Measurements from ENCODE around the gene GLIS1. TPM values are rescaled to one million over a fixed set of nuclear protein-coding genes. Genes with fewer than 3 reads are reported as not detected.

Gene GLIS1
- total RNA-seq, 1 experiment from 2014 or later: 0.39 TPM

DNA sequence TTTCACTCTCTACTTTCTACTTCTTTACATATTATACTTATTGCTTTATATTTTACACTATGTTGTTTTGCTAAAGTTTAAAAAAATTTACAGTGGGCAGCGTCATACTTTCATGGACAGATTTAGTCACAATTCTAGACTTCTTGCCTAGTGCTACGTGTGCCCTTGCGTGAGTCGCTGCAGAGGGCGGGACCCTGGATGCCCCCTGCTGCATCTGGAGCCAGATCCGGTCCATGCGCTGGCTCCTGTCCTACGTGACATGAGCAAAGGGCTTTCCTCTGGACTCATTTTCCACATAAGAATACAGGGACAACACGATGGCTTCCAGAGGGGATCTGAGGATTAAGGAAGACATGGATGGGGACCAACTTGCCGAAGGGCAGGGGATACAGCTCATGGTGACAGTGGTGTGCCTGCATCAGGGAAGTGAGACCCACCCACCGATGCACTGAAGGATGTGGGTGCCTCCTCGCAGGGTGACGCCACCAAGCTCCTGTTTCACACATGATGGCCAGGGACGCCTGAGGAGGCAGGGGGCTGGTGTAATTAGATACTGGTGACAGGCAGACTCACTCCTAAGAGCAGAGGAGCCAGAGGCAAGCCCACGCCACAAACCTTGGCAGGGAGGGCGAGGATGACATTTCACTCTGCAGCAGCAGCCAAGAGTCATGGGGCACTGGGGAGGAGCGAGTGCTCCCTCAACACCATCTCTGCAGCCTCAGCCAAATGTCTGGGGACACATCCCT lies 193.1 kb downstream of the GLIS1 start (continued):
- no peak for TF ChIP-seq TCF7L2 (IDR thresholded peaks at IDR 0.05; ENCODE audit: borderline replicate concordance, extremely low read depth, insufficient read depth, insufficient read length)

DNA sequence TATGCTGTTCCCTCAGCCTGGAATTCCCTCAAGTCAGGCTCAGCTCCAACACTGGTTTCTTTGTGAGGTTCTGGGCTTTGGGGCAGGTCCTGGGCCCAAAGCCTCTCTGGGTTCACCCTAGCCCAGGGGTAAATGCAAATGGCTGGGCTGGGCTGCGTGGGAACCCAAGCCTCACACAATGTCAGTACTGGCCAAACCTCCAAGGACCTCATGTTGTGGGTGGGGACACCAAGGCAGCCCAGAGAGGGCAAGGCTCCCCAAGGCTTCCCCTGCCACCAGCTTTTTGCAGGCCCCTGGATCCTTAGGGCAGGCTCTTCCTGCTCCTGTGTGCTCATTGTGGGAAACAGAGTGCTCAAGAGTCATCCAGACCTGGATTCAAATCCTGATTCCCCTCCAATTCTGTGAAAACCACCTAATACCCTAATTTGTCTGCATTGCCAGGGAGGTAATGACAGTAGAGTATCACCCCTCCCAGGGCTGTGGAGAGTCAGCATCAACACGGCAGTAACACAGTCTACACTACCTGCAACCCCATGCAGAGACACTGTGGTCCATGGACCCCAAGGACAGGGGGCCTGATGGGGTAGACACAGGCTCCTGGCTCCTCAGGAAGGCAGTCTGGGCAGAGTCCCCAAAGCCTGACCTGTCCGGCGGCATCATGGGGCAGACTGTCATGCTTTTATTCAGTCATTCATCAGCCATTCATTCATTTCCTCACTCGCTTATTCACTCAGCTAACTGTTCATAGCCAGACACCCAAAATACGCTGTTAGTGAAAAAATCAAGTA lies 194.0 kb downstream of the GLIS1 start:
- no peak overlapping the region for H3K27ac ChIP-seq (ENCODE audit: low read depth, low read length)
- BruUV-seq (replicated peaks): no TSS peak
- H3K79me2 ChIP-seq (ENCODE audit: insufficient read depth, low read length): no peaks in the 10 kb centered on the region
- H3K4me3 ChIP-seq (replicated peaks in 1 of 2; ENCODE audit: low read depth in 1 of 2, low read length in 2 of 2): no peak overlapping the region
- DNase-seq (ENCODE audit: low read depth, low spot score): no peak
- CTCF ChIA-PET: no interaction called here
- no peaks in the 10 kb centered on the region for H3K9me2 ChIP-seq (ENCODE audit: insufficient read depth)
- no peak overlapping the region for H3K4me2 ChIP-seq (ENCODE audit: low read length)
- POLR2A ChIA-PET: no interaction called here
- RAD21 ChIA-PET (ENCODE audit: low non-redundant PET in 1 of 2, low total read pairs in 2 of 2, uncharacterized antibody in 2 of 2, unreplicated experiment in 2 of 2): no interaction called here
- no peaks in the 10 kb centered on the region for H4K20me1 ChIP-seq (ENCODE audit: insufficient read depth)
- no peaks in the 10 kb centered on the region for H3K36me3 ChIP-seq (ENCODE audit: control insufficient read depth in 1 of 2, insufficient read depth in 2 of 2, low read length in 2 of 2)
- H2AFZ ChIP-seq (ENCODE audit: low read depth, low read length, poor library complexity, severe bottlenecking): no peak overlapping the region
- H3K9me3 ChIP-seq (ENCODE audit: control insufficient read depth in 1 of 2, insufficient read depth in 1 of 2, low read depth in 1 of 2, low read length in 2 of 2): no peaks in the 10 kb centered on the region
- no peak overlapping the region for H3K9ac ChIP-seq (ENCODE audit: low read length)
- intact Hi-C loops (cut with micrococcal nuclease): no loop called here
- H3K4me1 ChIP-seq (ENCODE audit: control insufficient read depth in 1 of 2, insufficient read depth in 2 of 2, low read length in 2 of 2): peaks cover 5 to 15% of the 10 kb centered on the region in 2 experiments; a peak in 3 of 4 replicates
- H3K27me3 ChIP-seq (ENCODE audit: insufficient read depth, low read length): no peaks in the 10 kb centered on the region; the same call in 1 of the 2 replicates
- no peak for ATAC-seq
- TF ChIP-seq, protein P1, sequence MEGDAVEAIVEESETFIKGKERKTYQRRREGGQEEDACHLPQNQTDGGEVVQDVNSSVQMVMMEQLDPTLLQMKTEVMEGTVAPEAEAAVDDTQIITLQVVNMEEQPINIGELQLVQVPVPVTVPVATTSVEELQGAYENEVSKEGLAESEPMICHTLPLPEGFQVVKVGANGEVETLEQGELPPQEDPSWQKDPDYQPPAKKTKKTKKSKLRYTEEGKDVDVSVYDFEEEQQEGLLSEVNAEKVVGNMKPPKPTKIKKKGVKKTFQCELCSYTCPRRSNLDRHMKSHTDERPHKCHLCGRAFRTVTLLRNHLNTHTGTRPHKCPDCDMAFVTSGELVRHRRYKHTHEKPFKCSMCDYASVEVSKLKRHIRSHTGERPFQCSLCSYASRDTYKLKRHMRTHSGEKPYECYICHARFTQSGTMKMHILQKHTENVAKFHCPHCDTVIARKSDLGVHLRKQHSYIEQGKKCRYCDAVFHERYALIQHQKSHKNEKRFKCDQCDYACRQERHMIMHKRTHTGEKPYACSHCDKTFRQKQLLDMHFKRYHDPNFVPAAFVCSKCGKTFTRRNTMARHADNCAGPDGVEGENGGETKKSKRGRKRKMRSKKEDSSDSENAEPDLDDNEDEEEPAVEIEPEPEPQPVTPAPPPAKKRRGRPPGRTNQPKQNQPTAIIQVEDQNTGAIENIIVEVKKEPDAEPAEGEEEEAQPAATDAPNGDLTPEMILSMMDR (IDR thresholded peaks at IDR 0.05 in 2 of 3, conservative IDR thresholded peaks at IDR 0.05 in 1 of 3; ENCODE audit: borderline replicate concordance in 1 of 3, insufficient read depth in 1 of 3, low read depth in 2 of 3, low read length in 2 of 3): no peak
- TF ChIP-seq EZH2 (IDR thresholded peaks at IDR 0.05) (no peak), RAD21 (IDR thresholded peaks at IDR 0.05; ENCODE audit: low read depth) (no peak), POLR2AphosphoS5 (IDR thresholded peaks at IDR 0.05; ENCODE audit: low read depth, low read length) (no peak), EGR1 (IDR thresholded peaks at IDR 0.05; ENCODE audit: low read depth) (no peak), CEBPB (IDR thresholded peaks at IDR 0.05; ENCODE audit: low read depth) (no peak), FOSL1 (IDR thresholded peaks at IDR 0.05; ENCODE audit: low read depth) (no peak), ZFX (IDR thresholded peaks at IDR 0.05) (no peak), EZH2phosphoT487 (IDR thresholded peaks at IDR 0.05; ENCODE audit: borderline replicate concordance) (no peak), ZNF274 (IDR thresholded peaks at IDR 0.05; ENCODE audit: low read depth, low read length) (no peak), YY1 (IDR thresholded peaks at IDR 0.05; ENCODE audit: extremely low read depth, insufficient replicate concordance, low read depth, low read length) (no peak), TCF7L2 (IDR thresholded peaks at IDR 0.05; ENCODE audit: borderline replicate concordance, extremely low read depth, insufficient read depth, insufficient read length) (no peak), CBX3 (IDR thresholded peaks at IDR 0.05; ENCODE audit: low read depth) (no peak), SIN3A (IDR thresholded peaks at IDR 0.05; ENCODE audit: low read depth) (no peak)
- TF ChIP-seq, protein P2, sequence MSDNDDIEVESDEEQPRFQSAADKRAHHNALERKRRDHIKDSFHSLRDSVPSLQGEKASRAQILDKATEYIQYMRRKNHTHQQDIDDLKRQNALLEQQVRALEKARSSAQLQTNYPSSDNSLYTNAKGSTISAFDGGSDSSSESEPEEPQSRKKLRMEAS (IDR thresholded peaks at IDR 0.05): no peak
- TF ChIP-seq, protein P3, sequence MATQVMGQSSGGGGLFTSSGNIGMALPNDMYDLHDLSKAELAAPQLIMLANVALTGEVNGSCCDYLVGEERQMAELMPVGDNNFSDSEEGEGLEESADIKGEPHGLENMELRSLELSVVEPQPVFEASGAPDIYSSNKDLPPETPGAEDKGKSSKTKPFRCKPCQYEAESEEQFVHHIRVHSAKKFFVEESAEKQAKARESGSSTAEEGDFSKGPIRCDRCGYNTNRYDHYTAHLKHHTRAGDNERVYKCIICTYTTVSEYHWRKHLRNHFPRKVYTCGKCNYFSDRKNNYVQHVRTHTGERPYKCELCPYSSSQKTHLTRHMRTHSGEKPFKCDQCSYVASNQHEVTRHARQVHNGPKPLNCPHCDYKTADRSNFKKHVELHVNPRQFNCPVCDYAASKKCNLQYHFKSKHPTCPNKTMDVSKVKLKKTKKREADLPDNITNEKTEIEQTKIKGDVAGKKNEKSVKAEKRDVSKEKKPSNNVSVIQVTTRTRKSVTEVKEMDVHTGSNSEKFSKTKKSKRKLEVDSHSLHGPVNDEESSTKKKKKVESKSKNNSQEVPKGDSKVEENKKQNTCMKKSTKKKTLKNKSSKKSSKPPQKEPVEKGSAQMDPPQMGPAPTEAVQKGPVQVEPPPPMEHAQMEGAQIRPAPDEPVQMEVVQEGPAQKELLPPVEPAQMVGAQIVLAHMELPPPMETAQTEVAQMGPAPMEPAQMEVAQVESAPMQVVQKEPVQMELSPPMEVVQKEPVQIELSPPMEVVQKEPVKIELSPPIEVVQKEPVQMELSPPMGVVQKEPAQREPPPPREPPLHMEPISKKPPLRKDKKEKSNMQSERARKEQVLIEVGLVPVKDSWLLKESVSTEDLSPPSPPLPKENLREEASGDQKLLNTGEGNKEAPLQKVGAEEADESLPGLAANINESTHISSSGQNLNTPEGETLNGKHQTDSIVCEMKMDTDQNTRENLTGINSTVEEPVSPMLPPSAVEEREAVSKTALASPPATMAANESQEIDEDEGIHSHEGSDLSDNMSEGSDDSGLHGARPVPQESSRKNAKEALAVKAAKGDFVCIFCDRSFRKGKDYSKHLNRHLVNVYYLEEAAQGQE (IDR thresholded peaks at IDR 0.05; ENCODE audit: low read depth): no peak
